AG09319 (cell line): ENCODE data around the gene OBI1.

Experiments
- DNase-seq: peaks from one replicate; pipeline ENCODE4 v3.0.0-alpha.2; 2010; ENCODE audit warnings: low read depth; ENCODE audit errors: extremely low read depth
- TF ChIP-seq, protein P1 (sequence below): IDR thresholded peaks from 2 replicates; pipeline ENCODE4 v1.5.1; 2011; ENCODE audit warnings: low read depth, mild to moderate bottlenecking, inconsistent platforms, low read length, moderate library complexity

The OBI1 gene

DNA sequence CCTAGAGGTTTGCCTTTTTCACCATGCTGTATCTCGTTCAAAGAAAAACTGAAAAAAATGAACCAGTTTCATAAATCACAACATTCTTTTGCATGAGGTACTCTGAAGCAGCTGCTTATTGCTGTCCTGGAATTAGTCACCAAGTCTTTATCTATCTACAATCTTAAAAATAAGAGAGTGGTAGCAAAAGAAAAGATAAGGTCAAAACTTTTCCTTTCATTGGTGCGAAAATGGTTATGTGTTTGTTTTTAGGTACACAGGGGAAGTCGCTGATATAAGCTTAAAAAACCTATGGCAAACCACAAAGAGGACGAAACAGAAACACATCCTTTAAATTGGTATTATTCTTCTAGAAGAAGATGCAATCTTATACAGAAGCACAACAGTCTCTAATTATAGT, 20.7 kb downstream of the OBI1 start:
- TF ChIP-seq, protein P1, sequence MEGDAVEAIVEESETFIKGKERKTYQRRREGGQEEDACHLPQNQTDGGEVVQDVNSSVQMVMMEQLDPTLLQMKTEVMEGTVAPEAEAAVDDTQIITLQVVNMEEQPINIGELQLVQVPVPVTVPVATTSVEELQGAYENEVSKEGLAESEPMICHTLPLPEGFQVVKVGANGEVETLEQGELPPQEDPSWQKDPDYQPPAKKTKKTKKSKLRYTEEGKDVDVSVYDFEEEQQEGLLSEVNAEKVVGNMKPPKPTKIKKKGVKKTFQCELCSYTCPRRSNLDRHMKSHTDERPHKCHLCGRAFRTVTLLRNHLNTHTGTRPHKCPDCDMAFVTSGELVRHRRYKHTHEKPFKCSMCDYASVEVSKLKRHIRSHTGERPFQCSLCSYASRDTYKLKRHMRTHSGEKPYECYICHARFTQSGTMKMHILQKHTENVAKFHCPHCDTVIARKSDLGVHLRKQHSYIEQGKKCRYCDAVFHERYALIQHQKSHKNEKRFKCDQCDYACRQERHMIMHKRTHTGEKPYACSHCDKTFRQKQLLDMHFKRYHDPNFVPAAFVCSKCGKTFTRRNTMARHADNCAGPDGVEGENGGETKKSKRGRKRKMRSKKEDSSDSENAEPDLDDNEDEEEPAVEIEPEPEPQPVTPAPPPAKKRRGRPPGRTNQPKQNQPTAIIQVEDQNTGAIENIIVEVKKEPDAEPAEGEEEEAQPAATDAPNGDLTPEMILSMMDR, result no peak
- DNase-seq, result no peak

DNA sequence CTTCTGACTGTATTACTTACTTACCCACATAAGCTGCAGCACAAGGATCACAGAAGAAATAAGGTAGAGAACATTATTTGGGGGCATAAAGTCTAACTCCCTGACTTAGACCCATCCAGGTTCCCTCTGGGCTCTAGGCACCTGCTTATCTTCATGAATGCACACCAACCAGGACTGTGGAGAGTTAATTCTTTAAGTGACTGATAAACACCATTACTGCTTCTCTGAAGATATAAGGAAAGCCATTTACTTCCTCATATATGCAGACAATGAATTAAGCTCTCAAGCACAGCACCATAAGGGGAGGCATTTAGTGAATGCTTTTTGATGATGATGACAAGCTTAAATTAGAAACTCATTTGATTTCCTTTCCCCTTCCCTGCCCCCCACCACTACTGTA, 22.5 kb downstream of the OBI1 start:
- DNase-seq, result no peak
- TF ChIP-seq, protein P1, result no peak

DNA sequence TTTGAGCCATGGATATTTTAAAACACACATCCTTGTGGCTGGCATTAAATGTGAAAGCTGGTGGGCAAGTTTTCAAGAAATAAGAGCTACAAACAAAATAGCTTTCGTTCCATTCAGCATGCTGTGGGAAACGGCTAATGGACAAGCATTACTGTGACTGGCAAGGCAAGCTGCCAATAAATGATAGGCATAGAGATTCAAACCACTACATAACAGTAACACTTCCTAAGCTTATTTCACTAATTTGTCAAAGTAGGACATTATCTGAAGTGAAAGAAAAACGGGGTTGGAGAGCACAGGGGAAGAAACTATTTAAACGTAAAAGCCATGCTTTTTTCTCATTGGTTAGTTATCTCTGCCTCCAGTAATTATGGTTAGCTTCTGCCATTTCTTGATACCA, 26.0 kb downstream of the OBI1 start:
- TF ChIP-seq, protein P1, result no peak
- no peak for DNase-seq

DNA sequence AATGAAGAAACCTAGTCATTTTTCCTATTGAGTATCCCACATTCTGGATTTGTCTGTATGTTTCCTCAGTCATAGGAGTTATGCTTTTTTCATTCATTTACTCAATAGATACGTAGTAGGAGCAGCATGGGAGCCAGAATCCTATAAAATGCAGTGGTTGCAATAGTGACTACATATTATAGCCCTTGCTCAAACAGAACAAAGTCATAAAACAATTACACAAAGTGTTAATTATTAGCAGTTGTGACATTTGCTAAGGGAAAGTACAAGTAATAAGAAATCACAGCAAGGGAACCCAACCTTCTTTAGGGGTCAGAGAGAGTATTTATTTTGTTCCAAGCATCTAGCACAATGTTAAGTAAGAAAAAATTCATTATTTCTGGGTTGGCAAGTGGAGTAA, 27.9 kb downstream of the OBI1 start:
- DNase-seq, result no peak
- TF ChIP-seq, protein P1, result no peak

DNA sequence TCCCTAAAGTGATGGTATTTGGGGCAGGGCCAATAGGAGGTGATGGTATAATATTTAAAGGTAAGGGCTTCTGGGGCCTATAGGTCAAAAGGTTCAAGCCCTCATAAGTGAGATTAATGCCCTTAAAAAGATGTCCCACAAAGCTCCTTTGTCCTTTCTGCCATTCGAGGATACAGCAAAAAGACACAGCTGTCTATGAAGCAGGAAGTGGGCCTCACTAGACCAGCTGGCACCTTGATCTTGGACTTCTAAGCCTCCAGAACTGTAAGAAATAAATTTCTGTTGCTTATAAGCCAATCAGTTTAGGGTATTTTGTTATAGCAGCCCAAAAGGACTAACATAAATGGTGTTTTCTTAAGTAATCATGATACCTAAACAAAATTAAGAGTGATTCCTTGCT, 28.4 kb downstream of the OBI1 start:
- no peak for DNase-seq
- TF ChIP-seq, protein P1, result no peak

DNA sequence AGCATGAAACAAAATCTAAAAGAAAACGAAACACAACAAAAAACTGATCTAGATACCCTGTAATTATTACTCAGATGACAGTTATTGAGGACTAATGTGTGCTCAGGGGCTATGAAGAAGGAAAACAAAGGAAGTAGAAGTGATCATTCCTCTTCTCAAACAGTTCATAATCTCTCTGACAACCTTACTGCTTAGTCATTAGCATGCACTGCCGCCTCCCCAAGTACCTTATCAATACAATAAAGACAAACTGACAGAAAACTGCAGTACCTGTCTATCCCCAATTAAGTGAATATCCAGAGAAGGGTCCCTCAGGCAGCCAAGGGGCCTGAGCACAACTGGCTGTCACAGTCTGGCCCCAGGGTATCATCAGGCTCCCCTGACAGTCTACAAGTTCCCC, 33.6 kb downstream of the OBI1 start:
- TF ChIP-seq, protein P1, result no peak

DNA sequence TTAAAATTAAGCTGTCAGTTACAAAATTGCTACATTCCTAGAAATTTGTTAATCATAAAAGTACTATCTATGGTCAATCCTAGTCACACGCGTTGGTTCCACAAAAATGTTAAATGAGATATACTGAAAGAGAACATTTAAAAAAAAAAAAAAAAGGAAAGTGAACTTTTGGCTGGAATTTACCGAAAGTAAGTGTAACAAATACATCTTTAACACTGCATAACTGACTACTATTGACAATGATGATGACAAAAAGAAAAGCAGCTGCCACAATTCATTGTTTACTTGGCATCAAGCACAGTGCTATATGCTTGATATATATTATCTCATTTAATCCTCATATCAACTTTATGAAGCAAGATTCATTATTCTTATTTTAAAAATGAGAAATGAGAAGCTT, 35.8 kb downstream of the OBI1 start:
- TF ChIP-seq, protein P1, result no peak

More for the DNA sequence above, 33.6 kb downstream of the OBI1 start:
- no peak for DNase-seq

More for the DNA sequence above, 35.8 kb downstream of the OBI1 start:
- DNase-seq, result no peak
